ENCODE data around the gene IFNA13.

Gene IFNA13

GRCh38 chr9:21385131-21385670, 17.3 kb upstream of the IFNA13 start, which contains the start of gene IFNA2:
Gene IFNA2 (minus strand): TSS chr9:21385398. CDS start chr9:21385329, 69 bp downstream.
- CTCF ChIA-PET: interaction anchor here (0.7 to 1.5 kb wide), 2 partner anchors 13 to 68 kb away, joined by 3 to 5 read pairs; no protein-coding TSS in a partner anchor
- Histone ChIP-seq H3K36me3 (ENCODE audit: control insufficient read depth in 2 of 2, insufficient read depth in 1 of 2, low read length in 2 of 2) (no peaks in the 10 kb centered on the region), H3K4me3 (ENCODE audit: low read depth, low read length) (no peak within 1 kb of the TSS), H3K4me1 (ENCODE audit: control insufficient read depth, insufficient read depth, low read length) (peaks cover 6% of the 10 kb centered on the region; the same call in 1 of the 2 replicates), H3K9me3 (ENCODE audit: control insufficient read depth, insufficient read depth, low read depth, low read length) (no peaks in the 10 kb centered on the region), H3K27ac (ENCODE audit: extremely low read depth, low read depth, low read length) (no peak within 1 kb of the TSS)
- TF ChIP-seq, protein P1, sequence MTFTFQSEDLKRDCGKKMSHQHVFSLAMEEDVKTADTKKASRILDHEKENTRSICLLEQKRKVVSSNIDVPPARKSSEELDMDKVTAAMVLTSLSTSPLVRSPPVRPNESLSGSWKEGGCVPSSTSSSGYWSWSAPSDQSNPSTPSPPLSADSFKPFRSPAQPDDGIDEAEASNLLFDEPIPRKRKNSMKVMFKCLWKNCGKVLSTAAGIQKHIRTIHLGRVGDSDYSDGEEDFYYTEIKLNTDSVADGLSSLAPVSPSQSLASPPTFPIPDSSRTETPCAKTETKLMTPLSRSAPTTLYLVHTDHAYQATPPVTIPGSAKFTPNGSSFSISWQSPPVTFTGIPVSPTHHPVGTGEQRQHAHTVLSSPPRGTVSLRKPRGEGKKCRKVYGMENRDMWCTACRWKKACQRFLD (tag by site-specific recombination; IDR thresholded peaks at IDR 0.05): no peak
- TF ChIP-seq ZNF24 (tag by site-specific recombination; IDR thresholded peaks at IDR 0.05): no peak
- TF ChIP-seq, protein P2, sequence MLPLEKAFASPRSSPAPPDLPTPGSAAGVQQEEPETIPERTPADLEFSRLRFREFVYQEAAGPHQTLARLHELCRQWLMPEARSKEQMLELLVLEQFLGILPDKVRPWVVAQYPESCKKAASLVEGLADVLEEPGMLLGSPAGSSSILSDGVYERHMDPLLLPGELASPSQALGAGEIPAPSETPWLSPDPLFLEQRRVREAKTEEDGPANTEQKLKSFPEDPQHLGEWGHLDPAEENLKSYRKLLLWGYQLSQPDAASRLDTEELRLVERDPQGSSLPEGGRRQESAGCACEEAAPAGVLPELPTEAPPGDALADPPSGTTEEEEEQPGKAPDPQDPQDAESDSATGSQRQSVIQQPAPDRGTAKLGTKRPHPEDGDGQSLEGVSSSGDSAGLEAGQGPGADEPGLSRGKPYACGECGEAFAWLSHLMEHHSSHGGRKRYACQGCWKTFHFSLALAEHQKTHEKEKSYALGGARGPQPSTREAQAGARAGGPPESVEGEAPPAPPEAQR (tag by site-specific recombination; IDR thresholded peaks at IDR 0.05): no peak
- POLR2A ChIA-PET: no interaction called here

DNA sequence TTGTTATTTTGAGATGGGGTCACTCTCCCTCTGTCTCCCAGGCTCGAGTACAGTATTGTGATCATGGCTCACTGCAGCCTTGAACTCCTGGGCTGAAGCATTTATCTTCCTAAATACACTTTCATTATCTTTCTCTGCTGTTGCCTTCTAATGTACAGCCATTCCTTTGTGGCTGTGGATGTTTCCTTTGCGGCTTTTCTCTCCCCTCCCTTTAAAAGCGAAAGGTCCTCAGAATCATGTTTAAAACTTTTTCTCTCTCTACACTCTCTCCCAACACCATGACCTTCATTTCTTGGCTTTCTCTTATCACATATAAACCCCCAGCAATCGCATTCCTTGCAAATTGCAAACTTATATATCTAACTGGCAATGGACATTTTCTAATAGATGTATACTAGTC, 15.8 kb upstream of the IFNA13 start:
- Histone ChIP-seq H3K9me3 (ENCODE audit: control insufficient read depth, insufficient read depth, low read depth, low read length) (no peaks in the 10 kb centered on the region), H3K4me3 (ENCODE audit: low read depth, low read length) (no peak overlapping the region), H3K4me1 (ENCODE audit: control insufficient read depth, insufficient read depth, low read length) (peaks cover 6% of the 10 kb centered on the region; the same call in 1 of the 2 replicates), H3K27ac (ENCODE audit: extremely low read depth, low read depth, low read length) (no peak overlapping the region), H3K36me3 (ENCODE audit: control insufficient read depth in 2 of 2, insufficient read depth in 1 of 2, low read length in 2 of 2) (no peaks in the 10 kb centered on the region)
- TF ChIP-seq ZNF223 (tag by site-specific recombination; IDR thresholded peaks at IDR 0.05) (no peak), PRDM1 (tag by site-specific recombination; IDR thresholded peaks at IDR 0.05) (peak; percentile 76), ZSCAN23 (tag by site-specific recombination; IDR thresholded peaks at IDR 0.05) (no peak), SCRT1 (tag by site-specific recombination; IDR thresholded peaks at IDR 0.05; ENCODE audit: borderline replicate concordance) (no peak), ZNF621 (tag by site-specific recombination; IDR thresholded peaks at IDR 0.05) (no peak), INSM2 (tag by site-specific recombination; IDR thresholded peaks at IDR 0.05) (no peak), ZNF785 (tag by site-specific recombination; IDR thresholded peaks at IDR 0.05) (no peak)
- TF ChIP-seq, protein P3, sequence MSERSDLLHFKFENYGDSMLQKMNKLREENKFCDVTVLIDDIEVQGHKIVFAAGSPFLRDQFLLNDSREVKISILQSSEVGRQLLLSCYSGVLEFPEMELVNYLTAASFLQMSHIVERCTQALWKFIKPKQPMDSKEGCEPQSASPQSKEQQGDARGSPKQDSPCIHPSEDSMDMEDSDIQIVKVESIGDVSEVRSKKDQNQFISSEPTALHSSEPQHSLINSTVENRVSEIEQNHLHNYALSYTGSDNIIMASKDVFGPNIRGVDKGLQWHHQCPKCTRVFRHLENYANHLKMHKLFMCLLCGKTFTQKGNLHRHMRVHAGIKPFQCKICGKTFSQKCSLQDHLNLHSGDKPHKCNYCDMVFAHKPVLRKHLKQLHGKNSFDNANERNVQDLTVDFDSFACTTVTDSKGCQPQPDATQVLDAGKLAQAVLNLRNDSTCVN (tag by site-specific recombination; optimal IDR thresholded peaks at IDR 0.05): no peak
- POLR2A ChIA-PET: no interaction called here
- CTCF ChIA-PET: no interaction called here

GRCh38 chr9:21381448-21382339, 13.8 kb upstream of the IFNA13 start:
- ChIA-PET POLR2A (no interaction called here), CTCF (interaction anchor here (0.7 to 1.6 kb wide), 3 partner anchors 14 to 63 kb away, joined by 3 to 9 read pairs (median 4); no protein-coding TSS in a partner anchor)
- no peaks in the 10 kb centered on the region for H3K36me3 ChIP-seq (ENCODE audit: control insufficient read depth in 2 of 2, insufficient read depth in 1 of 2, low read length in 2 of 2)
- H3K4me1 ChIP-seq (ENCODE audit: control insufficient read depth, insufficient read depth, low read length): peaks cover 6% of the 10 kb centered on the region; the same call in 1 of the 2 replicates
- no peaks in the 10 kb centered on the region for H3K9me3 ChIP-seq (ENCODE audit: control insufficient read depth, insufficient read depth, low read depth, low read length)
- H3K4me3 ChIP-seq (ENCODE audit: low read depth, low read length): no peak overlapping the region
- H3K27ac ChIP-seq (ENCODE audit: extremely low read depth, low read depth, low read length): no peak overlapping the region
- TF ChIP-seq ZNF16 (tag by site-specific recombination; IDR thresholded peaks at IDR 0.05; ENCODE audit: low read depth): no peak
- TF ChIP-seq ZNF530 (tag by site-specific recombination; IDR thresholded peaks at IDR 0.05; ENCODE audit: low read depth): no peak
- no peak for TF ChIP-seq KLF9 (tag by site-specific recombination; IDR thresholded peaks at IDR 0.05; ENCODE audit: low read depth)
- peak; percentile 50; the same call in 1 of the 2 replicates for TF ChIP-seq ZNF600 (tag by site-specific recombination; IDR thresholded peaks at IDR 0.05)
- no peak for TF ChIP-seq ZNF791 (tag by site-specific recombination; IDR thresholded peaks at IDR 0.05)
- no peak for TF ChIP-seq GFI1B (tag by site-specific recombination; IDR thresholded peaks at IDR 0.05)
- TF ChIP-seq MYNN (tag by site-specific recombination; IDR thresholded peaks at IDR 0.05; ENCODE audit: borderline replicate concordance): no peak
- TF ChIP-seq GLIS1 (tag by site-specific recombination; IDR thresholded peaks at IDR 0.05): peak; percentile 79
- TF ChIP-seq WT1 (tag by site-specific recombination; IDR thresholded peaks at IDR 0.05): peak; percentile 85
- no peak for TF ChIP-seq ZNF175 (tag by site-specific recombination; IDR thresholded peaks at IDR 0.05)
- TF ChIP-seq ZIC2 (tag by site-specific recombination; IDR thresholded peaks at IDR 0.05): peak; percentile 24; the same call in 1 of the 2 replicates
- no peak for TF ChIP-seq GLIS2 (tag by site-specific recombination; IDR thresholded peaks at IDR 0.05)
- TF ChIP-seq ZNF514 (tag by site-specific recombination; IDR thresholded peaks at IDR 0.05): no peak
- no peak for TF ChIP-seq ZFP41 (tag by site-specific recombination; IDR thresholded peaks at IDR 0.05; ENCODE audit: borderline replicate concordance)
